ENCODE data around the gene NFATC3. TPM values are rescaled to one million over a fixed set of nuclear protein-coding genes. Genes with fewer than 3 reads are reported as not detected.

The NFATC3 gene
- total RNA-seq, 1 donor from 2014 or later = 15.2 TPM

GRCh38 chr16:68217506-68217905 lies 132.3 kb downstream of the NFATC3 start:
- no peaks in the 10 kb centered on the region for H3K27me3 ChIP-seq (ENCODE audit: control insufficient read depth, insufficient read depth, low read length)
- H3K36me3 ChIP-seq (ENCODE audit: control insufficient read depth, insufficient read depth, low read length) = no peaks in the 10 kb centered on the region
- H3K4me3 ChIP-seq (ENCODE audit: low read depth, low read length) = no peak overlapping the region
- no peak for DNase-seq (ENCODE audit: low read depth)
- no peak for TF ChIP-seq CTCF (IDR thresholded peaks at IDR 0.05; ENCODE audit: insufficient read depth, low read length, poor library complexity, severe bottlenecking)

- TF ChIP-seq CTCF (IDR thresholded peaks at IDR 0.05; ENCODE audit: insufficient read depth, low read length, poor library complexity, severe bottlenecking) = no peak
- Histone ChIP-seq H3K27me3 (ENCODE audit: control insufficient read depth, insufficient read depth, low read length) (no peaks in the 10 kb centered on the region), H3K36me3 (ENCODE audit: control insufficient read depth, insufficient read depth, low read length) (no peaks in the 10 kb centered on the region), H3K4me3 (ENCODE audit: low read depth, low read length) (no peak overlapping the region)
- no peak for DNase-seq (ENCODE audit: low read depth)
Measured at GRCh38 chr16:68219725-68220351, 134.7 kb downstream of the NFATC3 start.

DNA sequence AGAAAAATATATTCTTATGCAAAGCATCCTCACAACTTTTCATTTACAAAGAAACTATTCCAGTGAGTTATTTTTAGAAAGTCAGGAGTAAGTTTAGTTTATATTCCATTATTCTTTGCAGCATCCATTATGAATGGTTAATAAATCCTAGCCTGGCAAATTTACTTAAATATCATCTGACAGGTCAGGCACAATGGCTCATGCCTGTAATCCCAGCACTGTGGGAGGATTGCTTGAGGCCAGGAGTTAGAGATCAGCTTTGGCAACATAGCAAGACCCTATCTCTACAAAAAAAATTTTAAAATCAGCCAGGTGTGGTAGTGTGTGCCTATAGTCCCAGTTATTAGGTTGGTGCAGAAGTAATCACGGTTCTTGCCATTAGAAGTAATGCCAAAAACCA lies 137.9 kb downstream of the NFATC3 start:
- DNase-seq (ENCODE audit: low read depth) = no peak
- no peak for TF ChIP-seq CTCF (IDR thresholded peaks at IDR 0.05; ENCODE audit: insufficient read depth, low read length, poor library complexity, severe bottlenecking)
- Histone ChIP-seq H3K4me3 (ENCODE audit: low read depth, low read length) (no peak overlapping the region), H3K27me3 (ENCODE audit: control insufficient read depth, insufficient read depth, low read length) (no peaks in the 10 kb centered on the region), H3K36me3 (ENCODE audit: control insufficient read depth, insufficient read depth, low read length) (no peaks in the 10 kb centered on the region)

GRCh38 chr16:68226116-68226515 lies 140.9 kb downstream of the NFATC3 start:
- no peak for TF ChIP-seq CTCF (IDR thresholded peaks at IDR 0.05; ENCODE audit: insufficient read depth, low read length, poor library complexity, severe bottlenecking)
- Histone ChIP-seq H3K4me3 (ENCODE audit: low read depth, low read length) (no peak overlapping the region), H3K36me3 (ENCODE audit: control insufficient read depth, insufficient read depth, low read length) (peaks cover 4% of the 10 kb centered on the region), H3K27me3 (ENCODE audit: control insufficient read depth, insufficient read depth, low read length) (no peaks in the 10 kb centered on the region)
- no peak for DNase-seq (ENCODE audit: low read depth)

DNA sequence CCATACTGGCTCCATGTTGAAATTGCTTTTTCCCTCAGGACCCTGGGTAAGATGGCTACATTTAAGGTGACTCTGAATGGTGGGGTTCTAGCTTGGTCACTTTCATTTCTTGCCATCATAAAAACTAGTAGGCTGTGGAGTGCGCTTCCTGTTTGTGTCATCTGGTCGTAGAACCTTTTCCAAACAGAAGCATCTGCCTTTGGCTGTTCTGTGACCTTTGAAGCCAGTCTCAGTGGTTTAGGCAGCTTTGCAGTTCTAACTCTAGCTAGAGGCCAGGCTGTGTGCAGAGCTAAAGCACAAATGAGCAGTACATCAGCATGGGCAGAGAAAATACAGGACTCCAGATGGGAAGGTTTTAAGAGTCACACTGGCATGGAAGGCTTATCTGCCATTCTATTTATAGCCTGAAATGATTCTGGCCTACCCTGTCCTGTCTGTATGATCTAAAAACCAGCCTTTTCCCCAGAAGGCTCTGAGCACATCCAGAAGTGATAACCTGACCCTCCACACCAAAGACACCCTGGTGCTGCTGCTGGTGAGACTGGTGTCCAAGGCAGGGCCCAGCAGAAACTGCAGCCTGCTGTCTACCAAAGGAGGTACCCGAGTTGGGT lies 142.1 kb downstream of the NFATC3 start:
- no peak for TF ChIP-seq CTCF (IDR thresholded peaks at IDR 0.05; ENCODE audit: insufficient read depth, low read length, poor library complexity, severe bottlenecking)
- peaks cover 4% of the 10 kb centered on the region for H3K36me3 ChIP-seq (ENCODE audit: control insufficient read depth, insufficient read depth, low read length)
- H3K4me3 ChIP-seq (ENCODE audit: low read depth, low read length) = no peak overlapping the region
- no peak for DNase-seq (ENCODE audit: low read depth)
- H3K27me3 ChIP-seq (ENCODE audit: control insufficient read depth, insufficient read depth, low read length) = no peaks in the 10 kb centered on the region

All from kidney epithelial cell (primary cell).